NCI-H345 treated with DMSO at 0.1 percent for 48 hours (cell line): Measurements from ENCODE around the gene OSBPL6.

Experiments
- DNase-seq: peaks from one replicate; lab custom pipeline; 2025; ENCODE audit not compliant: unreplicated experiment; lab: John Stamatoyannopoulos, UW

OSBPL6 gene

GRCh38 chr2:178269438-178270224, 75.3 kb downstream of the OSBPL6 start:
- no peak for DNase-seq

DNA sequence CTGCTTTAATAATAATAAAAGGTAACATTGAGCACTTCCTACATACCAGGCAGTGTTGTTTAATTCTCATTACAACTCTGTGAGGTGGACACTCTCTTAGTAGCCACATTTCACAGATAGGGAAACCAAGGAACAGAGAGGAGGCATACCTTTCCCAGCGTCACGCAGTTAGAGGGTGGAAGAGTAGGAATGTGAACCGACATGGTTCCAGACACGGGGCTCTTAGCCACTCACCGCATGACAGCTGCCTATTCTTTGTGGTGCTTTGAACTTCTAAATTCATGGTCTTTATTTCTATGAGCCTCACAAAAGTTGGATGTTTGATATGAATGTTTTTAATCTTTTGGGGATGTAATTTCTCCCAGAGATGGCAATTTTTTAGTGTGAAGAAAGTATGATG, 76.0 kb downstream of the OSBPL6 start:
- DNase-seq, result no peak

- DNase-seq, result no peak
Observed at GRCh38 chr2:178271094-178271493, 76.8 kb downstream of the OSBPL6 start.

- no peak for DNase-seq
Observed at GRCh38 chr2:178271629-178272333, 77.5 kb downstream of the OSBPL6 start.

DNA sequence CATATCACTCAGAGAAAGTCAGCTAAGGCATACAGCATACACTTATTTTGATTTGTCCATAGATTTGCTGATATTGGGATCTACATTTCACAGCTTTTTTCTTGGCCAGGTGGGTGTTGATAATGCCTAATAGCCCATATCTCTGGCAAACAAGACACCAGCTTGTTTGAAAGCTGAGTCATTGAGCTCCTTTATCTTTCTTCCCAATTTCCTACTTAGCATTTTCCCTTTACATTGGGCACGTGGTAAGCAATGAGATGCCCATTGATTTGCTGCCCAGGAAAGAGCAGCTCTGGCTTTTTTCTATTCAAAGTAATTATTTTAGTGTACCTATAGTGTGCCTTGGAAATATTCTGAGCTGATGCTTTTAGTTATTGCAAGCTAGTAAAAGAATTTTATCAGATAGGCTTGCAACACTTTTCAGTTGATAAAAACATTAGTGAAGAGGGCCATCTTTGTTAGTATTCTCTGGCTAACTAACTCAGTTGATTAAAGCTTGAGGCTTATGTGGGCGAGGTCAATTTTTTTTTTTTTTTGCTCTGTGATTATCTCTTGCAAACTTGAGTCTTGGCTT, 79.6 kb downstream of the OSBPL6 start:
- DNase-seq, result no peak

DNA sequence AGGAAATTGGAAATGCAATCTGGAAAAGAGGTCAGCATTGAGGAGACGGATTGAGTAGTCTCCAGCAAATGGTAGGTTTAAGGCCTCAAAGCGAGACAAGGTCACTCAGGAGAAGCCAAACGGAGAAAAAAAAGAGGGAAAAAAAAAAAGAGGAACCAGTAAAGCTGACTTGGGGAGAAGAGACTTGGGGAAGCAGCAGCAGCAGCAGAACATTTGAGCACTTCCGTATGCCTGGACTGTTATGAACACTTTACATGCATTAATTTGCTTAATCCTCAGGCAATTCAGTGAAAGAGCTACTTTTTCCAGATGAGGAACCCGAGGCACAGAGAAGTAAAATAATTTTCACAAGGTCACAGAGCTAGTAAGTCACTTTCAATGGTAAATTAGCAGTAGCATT, 81.3 kb downstream of the OSBPL6 start:
- no peak for DNase-seq

DNA sequence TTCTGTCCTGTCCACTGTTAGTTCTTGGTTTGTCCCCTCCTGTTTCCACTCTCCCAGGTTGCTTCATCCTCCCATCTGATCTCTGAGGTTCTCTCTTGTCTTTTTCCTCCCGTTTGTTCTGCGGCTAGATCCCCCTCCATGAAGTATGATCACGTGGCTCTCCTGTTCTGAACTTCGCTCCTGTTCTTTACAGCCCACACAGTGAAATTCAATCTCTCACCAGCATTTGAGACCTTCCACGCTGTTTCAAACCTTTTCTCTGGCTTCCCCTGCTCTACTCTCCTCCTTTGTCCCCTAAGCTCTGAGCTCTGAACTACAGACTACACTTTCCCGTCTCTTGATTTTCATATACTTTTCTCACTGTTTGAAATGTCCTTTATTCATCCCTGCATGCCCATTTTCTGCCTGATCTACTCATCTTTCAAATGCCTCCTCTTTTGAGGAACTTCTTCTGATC, 83.5 kb downstream of the OSBPL6 start:
- no peak for DNase-seq

DNA sequence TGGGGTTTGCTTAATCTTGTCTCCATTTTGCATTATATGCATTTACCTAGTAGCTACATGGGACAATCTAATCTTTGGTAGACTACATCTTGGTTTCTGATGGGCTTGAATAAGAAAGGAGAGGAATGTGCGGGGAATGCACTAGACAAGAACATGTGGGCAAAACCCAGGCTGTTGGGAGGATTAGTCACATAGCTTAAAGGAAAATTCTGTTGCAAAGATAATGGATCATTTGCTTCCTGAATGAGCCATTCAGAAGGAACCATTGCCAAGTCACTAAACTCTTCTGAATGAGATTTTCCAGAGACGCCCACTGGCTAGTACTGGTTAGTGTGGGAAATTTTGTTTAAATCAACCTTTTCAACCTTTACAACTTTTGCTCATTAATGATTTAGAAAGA, 84.8 kb downstream of the OSBPL6 start:
- DNase-seq, result no peak

GRCh38 chr2:178279636-178280035, 85.3 kb downstream of the OSBPL6 start:
- no peak for DNase-seq

DNA sequence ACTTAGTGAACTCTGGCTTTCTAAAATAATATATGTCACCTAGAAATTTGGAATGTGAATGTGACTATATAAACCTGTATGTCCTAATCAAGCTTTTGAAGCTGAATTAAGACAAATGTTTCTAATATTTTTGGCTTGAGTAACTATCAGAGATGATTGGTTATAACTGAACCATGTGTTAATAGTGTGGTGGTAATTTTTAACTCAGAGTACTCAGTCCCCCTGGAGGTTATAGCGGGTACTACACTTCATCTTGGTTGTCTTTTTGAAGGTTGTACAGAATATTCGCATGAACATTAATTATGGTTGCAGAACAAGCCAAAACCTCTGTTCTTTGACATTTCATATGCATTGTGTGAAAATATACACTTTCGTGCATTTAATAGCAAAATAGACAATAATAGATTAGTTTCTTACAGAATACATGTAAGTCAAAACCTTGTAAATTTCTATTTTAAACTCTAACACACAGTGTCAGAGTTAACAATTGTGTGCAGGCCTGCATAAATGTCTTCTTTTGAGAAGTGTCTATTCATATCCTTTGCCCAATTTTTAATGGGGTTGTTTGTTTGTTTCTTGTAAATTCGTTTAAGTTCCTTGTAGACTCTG, 86.0 kb downstream of the OSBPL6 start:
- peak; percentile 8 for DNase-seq

DNA sequence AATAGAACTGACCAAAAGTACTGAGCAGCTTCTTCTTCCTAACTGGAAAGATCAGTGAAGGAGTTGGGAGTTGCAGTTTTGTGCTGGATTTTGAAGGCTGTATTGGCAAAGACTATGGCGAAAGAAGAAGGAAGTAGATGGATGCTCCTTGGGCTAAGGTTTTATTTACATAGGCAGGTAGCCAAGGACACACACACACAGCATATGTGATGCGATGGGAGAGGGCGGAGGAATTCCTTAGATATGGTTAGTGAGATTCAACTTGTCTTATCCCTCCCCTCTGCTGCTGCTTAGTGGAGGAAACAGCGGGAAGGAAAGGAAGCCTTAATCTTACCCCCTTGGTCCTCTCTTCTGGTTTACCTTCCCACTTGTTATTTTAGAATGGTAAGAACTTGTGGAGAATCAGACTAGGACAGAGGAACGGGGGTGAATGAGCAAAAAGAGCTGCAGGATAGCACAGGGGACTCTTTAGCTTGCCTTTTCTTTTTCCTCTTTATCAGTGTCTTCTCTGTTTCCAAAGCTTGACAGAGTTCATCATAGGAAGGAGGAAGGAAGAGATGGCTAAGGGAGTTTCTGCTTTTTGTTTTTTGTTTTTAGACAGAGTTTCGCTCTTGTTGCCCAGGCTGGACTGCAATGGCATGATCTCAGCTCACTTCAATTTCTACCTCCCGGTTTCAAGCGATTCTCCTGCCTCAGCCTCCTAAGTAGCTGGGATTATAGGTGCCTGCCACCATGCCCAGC, 87.9 kb downstream of the OSBPL6 start:
- no peak for DNase-seq

DNA sequence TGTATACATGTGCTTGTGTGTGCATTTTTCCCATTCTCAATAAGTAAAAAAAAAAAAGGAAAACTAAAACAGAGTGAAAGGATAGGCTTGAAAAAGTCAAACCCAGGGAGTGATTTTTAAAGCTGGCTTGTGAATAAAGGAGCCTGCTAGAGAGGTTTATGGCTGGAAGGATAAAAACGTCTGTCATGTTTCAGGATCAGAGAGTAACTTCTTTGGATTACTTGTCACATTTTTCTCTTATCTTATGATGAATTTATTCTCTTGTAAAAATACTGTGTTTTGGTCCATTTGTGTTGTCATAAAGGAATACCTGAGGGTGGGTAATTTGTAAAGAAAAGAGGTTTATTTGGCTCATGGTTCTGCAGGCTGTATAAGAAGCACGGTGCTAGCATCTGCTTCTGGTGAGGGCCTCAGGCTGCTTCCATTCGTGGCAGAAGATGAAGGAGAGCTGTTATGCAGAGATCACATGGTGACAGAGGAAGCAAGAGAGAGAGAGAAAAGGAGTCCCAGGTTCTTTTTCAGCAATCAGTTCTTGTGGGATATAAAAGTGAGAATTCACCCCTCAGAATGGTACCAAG, 89.1 kb downstream of the OSBPL6 start:
- DNase-seq, result no peak

DNA sequence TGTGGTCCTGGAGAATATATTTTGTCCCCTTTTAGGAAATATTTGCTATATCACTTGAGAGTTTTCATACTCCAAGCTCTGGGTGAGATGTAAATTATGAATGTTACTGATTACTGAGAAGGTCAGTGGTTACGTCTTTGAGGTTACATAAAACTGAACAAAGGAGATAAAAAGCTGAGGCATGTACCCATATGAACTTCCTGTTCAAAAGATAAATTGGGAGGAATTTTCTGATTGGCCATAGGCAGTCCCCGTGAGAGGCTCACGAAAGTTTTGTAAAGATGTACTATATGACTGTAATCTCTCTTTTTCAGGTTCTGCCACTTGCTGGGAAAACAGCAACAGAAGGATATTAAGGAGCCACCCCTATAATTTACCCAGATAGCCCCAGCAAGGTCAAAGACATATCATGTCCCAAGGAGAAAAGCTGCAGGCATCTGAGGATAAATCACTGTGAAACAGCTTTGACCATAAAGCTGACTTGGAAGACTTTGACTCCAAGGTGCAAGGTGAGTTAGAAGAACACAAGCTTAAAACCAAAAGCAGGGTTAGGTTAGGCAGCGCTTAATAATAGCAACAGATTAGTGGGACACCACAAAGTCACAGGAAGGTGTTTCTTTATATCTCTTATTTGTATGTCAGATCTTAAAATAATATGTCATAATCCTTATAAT, 90.4 kb downstream of the OSBPL6 start:
- no peak for DNase-seq

DNA sequence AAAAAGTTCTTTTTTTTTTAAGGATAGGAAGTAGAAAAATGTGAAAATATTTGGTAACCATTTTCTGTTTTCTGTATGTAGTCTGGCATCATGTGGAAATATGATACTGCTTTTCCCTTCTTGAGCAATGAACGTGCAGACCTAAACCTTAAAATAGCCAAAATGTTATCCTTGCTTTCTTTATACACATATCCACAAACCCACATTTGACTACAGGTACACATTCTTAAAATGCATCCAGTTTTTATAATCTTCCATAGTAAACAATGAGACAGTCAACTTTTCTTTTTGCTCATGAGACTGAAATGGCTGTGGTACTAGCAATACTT, 90.9 kb downstream of the OSBPL6 start:
- no peak for DNase-seq

GRCh38 chr2:178286636-178287035, 92.3 kb downstream of the OSBPL6 start:
- DNase-seq, result no peak

- DNase-seq, result no peak
Observed at GRCh38 chr2:178287652-178288344, 93.5 kb downstream of the OSBPL6 start.

- no peak for DNase-seq
Observed at GRCh38 chr2:178291703-178292102, 97.4 kb downstream of the OSBPL6 start.

DNA sequence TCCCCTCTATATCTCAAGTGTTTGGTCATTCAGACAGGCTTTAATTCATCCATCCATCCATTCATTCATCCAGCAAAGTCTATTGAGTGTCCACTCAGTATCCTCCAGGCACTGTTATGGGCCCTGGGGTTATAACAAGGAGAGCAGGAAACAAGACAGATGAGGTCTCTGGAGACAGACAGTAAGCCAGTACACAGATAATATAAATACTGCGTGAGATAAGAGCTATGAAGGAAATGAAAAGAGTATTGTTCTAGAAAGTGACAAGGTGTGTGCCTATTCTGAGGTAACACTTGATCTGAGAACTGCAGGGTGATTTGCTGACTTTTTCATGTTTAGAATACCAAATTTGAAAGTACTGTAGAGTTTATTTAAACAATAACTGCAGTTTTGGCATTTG, 98.3 kb downstream of the OSBPL6 start:
- DNase-seq, result no peak

GRCh38 chr2:178295115-178295514, 100.8 kb downstream of the OSBPL6 start:
- DNase-seq, result no peak

GRCh38 chr2:178295906-178296305, 101.6 kb downstream of the OSBPL6 start:
- DNase-seq, result no peak
